Effector memory CD4-positive, alpha-beta T cell (primary cell): ENCODE results near the gene PAQR6.
A peak's percentile ranks its signal among the peaks of the same experiment; 100 is the strongest.

Experiments used
- DNase-seq, 3 donors: peaks; one replicate each; pipeline ENCODE4 v3.0.0-alpha.2; 2020
- H3K27ac ChIP-seq: 2 replicates; pipeline ENCODE4 v1.7.0; 2013; ENCODE audit warnings: mild to moderate bottlenecking, low read length, moderate library complexity; ENCODE audit not compliant: insufficient read depth, poor library complexity, severe bottlenecking
- H3K27me3 ChIP-seq: replicated peaks from 2 replicates; pipeline ENCODE4 v1.7.0; 2013; ENCODE audit warnings: mild to moderate bottlenecking, low read length; ENCODE audit not compliant: insufficient read depth, control insufficient read depth, poor library complexity, severe bottlenecking
- H3K36me3 ChIP-seq: 2 replicates; pipeline ENCODE4 v1.7.0; 2013; ENCODE audit warnings: mild to moderate bottlenecking, low read length, moderate library complexity; ENCODE audit not compliant: control insufficient read depth, insufficient read depth
- H3K4me1 ChIP-seq: 2 replicates; pipeline ENCODE4 v1.7.0; 2013; ENCODE audit warnings: low read length, mild to moderate bottlenecking; ENCODE audit not compliant: control insufficient read depth, insufficient read depth, poor library complexity, severe bottlenecking
- H3K4me3 ChIP-seq: 2 replicates; pipeline ENCODE4 v1.7.0; 2013; ENCODE audit warnings: low read length, low read depth, mild to moderate bottlenecking; ENCODE audit not compliant: insufficient read depth, poor library complexity, severe bottlenecking
- H3K9me3 ChIP-seq: 2 replicates; pipeline ENCODE4 v1.7.0; 2013; ENCODE audit warnings: mild to moderate bottlenecking, low read length, moderate library complexity; ENCODE audit not compliant: control insufficient read depth
- total RNA-seq, 3 donors: gene quantifications; one replicate each; lab custom pipeline; 2026; lab: John Stamatoyannopoulos, UW

The PAQR6 gene
- total RNA-seq, result 3.5 to 7.4 (median 5.0) reads per million in 3 donors

- Histone ChIP-seq H3K36me3 (peaks cover 26% of the 10 kb centered on the region), H3K27me3 (no peaks in the 10 kb centered on the region), H3K27ac (no peak within 1 kb of the TSS), H3K4me1 (peaks cover 14% of the 10 kb centered on the region), H3K4me3 (no peak within 1 kb of the TSS), H3K9me3 (no peaks in the 10 kb centered on the region)
- no peak for DNase-seq
These were observed at the start of gene PAQR6 for GRCh38 chr1:156247460-156248322. PAQR6 (minus strand) TSS chr1:156248056; CDS start chr1:156246731, 1,325 bp downstream.

DNA sequence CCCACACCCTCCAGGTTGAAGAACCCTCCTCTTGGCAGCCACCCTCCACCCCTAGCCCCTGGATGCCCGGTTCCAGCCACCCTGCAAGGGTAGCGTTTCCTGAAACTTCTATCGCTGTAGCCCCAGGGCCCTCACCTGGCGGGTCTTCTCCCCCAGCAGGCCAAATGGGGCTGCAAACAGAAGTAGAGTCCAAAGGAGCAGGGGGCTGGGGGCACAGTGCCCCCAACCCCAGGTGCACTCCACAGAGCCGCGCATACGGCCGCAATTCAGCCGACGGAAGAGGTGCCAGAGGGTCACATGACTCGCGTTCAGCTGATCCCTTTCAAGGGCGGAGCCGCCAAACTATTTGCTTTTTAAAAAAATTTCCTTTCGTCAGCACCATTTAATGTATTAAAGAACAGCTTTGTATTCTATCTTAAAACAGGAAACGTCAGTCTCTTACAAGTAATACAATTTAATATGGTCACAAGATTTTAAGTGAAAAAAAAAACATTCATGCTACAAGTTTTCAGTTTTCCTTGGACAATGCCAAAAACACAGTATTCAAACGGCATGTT, 47.6 kb upstream of the PAQR6 start, which contains the start of gene GLMP:
Gene GLMP (minus strand): TSS at position 289 of the 557 bp plus-strand sequence. CDS start 34 bp downstream, at position 255.
- peaks cover 4% of the 10 kb centered on the region for H3K36me3 ChIP-seq
- H3K4me3 ChIP-seq, result peak within 1 kb of the TSS; percentile 74
- H3K27ac ChIP-seq, result peak within 1 kb of the TSS; percentile 52
- H3K4me1 ChIP-seq, result peaks cover 13% of the 10 kb centered on the region
- peak; percentile 15 to 42 (median 30) for DNase-seq
- no peaks in the 10 kb centered on the region for H3K9me3 ChIP-seq
- H3K27me3 ChIP-seq, result no peaks in the 10 kb centered on the region

- Histone ChIP-seq H3K27ac (no peak overlapping the region), H3K4me3 (no peak overlapping the region), H3K36me3 (peaks cover 7% of the 10 kb centered on the region), H3K4me1 (peaks cover 13% of the 10 kb centered on the region), H3K9me3 (no peaks in the 10 kb centered on the region), H3K27me3 (no peaks in the 10 kb centered on the region)
- no peak for DNase-seq
These were observed 46.0 kb upstream of the PAQR6 start for GRCh38 chr1:156293895-156294294.

DNA sequence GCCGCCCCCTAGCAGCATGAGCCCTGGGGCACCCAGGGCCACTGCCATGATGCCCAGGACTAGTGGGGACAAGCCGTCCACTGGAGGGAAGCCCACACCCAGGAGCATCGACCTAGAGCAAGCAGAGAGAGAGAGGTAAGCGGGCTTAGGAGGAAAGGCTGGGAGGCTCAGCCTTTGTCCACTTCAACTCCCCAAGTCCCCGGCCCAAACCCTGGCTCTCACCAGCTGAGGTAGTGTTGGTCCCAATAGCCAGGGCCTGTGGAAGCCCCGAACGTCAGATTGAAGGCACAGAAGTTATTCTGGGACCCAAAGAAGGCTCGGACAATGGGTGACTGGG, 45.2 kb upstream of the PAQR6 start:
- Histone ChIP-seq H3K27ac (no peak overlapping the region), H3K4me1 (peaks cover 13% of the 10 kb centered on the region), H3K9me3 (no peaks in the 10 kb centered on the region), H3K4me3 (no peak overlapping the region), H3K27me3 (no peaks in the 10 kb centered on the region), H3K36me3 (peaks cover 11% of the 10 kb centered on the region)
- DNase-seq, result no peak

DNA sequence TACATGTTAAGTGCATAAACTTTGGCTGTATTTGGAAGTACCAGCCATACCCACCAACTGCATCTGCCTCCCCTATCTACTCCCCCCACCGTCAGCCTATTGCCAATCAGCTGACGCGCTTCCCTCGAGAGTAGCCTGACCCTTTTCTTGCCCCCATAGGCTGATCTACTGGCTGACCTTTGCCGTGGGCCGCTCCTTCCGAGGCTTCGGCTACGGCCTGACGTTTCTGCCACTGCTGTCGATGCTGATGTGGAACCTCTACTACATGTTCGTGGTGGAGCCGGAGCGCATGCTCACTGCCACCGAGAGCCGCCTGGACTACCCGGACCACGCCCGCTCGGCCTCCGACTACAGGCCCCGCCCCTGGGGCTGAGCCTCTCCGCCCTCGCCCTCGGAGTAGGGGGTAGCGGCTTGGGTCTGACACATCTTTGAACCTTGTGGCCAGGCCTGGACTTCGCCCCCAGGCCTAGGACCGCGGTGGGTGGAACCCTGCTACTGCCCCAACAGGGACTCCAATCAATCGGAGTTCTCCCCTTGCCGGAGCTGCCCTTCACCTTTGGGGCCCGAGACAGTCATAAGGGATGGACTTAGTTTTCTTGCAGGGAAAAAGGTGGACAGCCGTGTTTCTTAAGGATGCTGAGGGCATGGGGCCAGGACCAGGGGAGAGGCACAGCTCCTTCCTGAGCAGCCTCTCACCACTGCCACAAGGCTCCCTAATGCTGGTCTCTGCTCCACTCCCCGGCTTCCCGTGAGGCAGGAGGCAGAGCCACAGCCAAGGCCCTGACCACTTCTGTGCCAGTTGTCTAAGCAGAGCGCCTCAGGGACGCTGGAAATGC, 43.6 kb upstream of the PAQR6 start:
- no peak for DNase-seq
- peaks cover 13% of the 10 kb centered on the region for H3K4me1 ChIP-seq
- peaks cover 11% of the 10 kb centered on the region for H3K36me3 ChIP-seq
- no peak overlapping the region for H3K27ac ChIP-seq
- no peaks in the 10 kb centered on the region for H3K27me3 ChIP-seq
- no peaks in the 10 kb centered on the region for H3K9me3 ChIP-seq
- no peak overlapping the region for H3K4me3 ChIP-seq

GRCh38 chr1:156289857-156290256, 42.0 kb upstream of the PAQR6 start:
- Histone ChIP-seq H3K9me3 (no peaks in the 10 kb centered on the region), H3K27ac (no peak overlapping the region), H3K4me1 (peaks cover 6% of the 10 kb centered on the region), H3K36me3 (peaks cover 15% of the 10 kb centered on the region), H3K4me3 (no peak overlapping the region), H3K27me3 (no peaks in the 10 kb centered on the region)
- DNase-seq, result no peak

DNA sequence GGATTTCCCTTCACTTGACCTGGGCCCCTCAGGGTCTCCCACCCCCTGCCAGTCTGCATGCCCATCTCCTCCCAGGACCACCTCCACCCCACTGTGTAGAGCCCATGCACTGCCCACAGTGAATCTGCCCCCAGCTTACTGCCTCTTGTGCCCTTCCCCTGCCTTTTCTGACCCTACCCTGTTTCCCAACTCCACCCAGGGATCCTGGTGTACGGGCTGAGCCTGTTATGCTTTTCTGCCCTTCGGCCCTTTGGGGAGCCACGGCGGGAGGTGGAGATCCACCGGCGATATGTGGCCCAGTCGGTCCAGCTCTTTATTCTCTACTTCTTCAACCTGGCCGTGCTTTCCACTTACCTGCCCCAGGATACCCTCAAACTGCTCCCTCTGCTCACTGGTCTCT, 38.2 kb upstream of the PAQR6 start:
- H3K4me1 ChIP-seq, result peaks cover 16% of the 10 kb centered on the region
- H3K4me3 ChIP-seq, result no peak overlapping the region
- peaks cover 11% of the 10 kb centered on the region for H3K36me3 ChIP-seq
- no peak for DNase-seq
- no peaks in the 10 kb centered on the region for H3K9me3 ChIP-seq
- H3K27ac ChIP-seq, result no peak overlapping the region
- H3K27me3 ChIP-seq, result no peaks in the 10 kb centered on the region

GRCh38 chr1:156285437-156285836, 37.6 kb upstream of the PAQR6 start:
- no peak for DNase-seq
- H3K27me3 ChIP-seq, result no peaks in the 10 kb centered on the region
- H3K27ac ChIP-seq, result no peak overlapping the region
- no peak overlapping the region for H3K4me3 ChIP-seq
- H3K36me3 ChIP-seq, result peaks cover 11% of the 10 kb centered on the region
- H3K4me1 ChIP-seq, result peaks cover 18% of the 10 kb centered on the region
- H3K9me3 ChIP-seq, result no peaks in the 10 kb centered on the region

GRCh38 chr1:156284757-156285156, 36.9 kb upstream of the PAQR6 start:
- no peak overlapping the region for H3K4me3 ChIP-seq
- peaks cover 18% of the 10 kb centered on the region for H3K4me1 ChIP-seq
- H3K27me3 ChIP-seq, result no peaks in the 10 kb centered on the region
- H3K9me3 ChIP-seq, result no peaks in the 10 kb centered on the region
- no peak for DNase-seq
- H3K36me3 ChIP-seq, result peaks cover 11% of the 10 kb centered on the region
- no peak overlapping the region for H3K27ac ChIP-seq
